ENCODE results near the gene CNBP. TPM values are rescaled to one million over a fixed set of nuclear protein-coding genes. Genes with fewer than 3 reads are reported as not detected.
A peak's percentile ranks its signal among the peaks of the same experiment; 100 is the strongest.

Gene CNBP
- total and polyA plus RNA-seq, 2 of the 13 experiments (the other 11 are each of a cell fraction or from before 2014, with no cell fraction given): 282 to 354 TPM

DNA sequence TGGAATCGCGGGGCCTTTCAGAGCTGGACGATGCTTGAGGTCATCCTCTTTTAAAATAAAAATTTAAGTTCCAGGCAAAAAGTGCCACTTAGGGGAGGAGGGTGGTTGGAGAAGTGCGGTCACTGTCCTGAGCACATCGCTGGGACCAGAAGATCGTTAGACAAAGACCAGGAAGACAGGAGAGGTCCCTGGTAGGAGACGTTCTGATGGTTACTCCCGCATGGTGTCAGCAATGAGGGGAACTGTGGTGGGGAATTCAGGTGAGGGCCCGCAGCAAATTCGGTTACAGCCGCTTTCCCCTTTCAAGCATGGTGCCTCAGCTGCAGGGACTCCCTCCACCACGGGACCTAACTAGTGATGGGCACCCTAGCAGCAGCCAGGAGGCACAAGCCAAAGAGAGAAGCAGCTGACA is 21.8 kb downstream of the CNBP start:
- peaks cover 2 to 14% of the 10 kb centered on the region in 2 experiments; a peak in 4 of 5 replicates for H3K36me3 ChIP-seq (replicated peaks in 1 of 2; ENCODE audit: control insufficient read depth in 1 of 2, insufficient read depth in 2 of 2, low read length in 2 of 2)
- no peak for FAIRE-seq
- CTCF ChIA-PET (ENCODE audit: low intra/inter-chr PET ratio, low total read pairs): interaction anchor here (3.0 kb wide), 1 partner anchor 84 kb away, joined by 17 read pairs; no protein-coding TSS in a partner anchor
- BruUV-seq (replicated peaks): no TSS peak
- ATAC-seq: peak; percentile 43
- POLR2A ChIA-PET: interaction anchor here (0.7 to 2.6 kb wide), 12 partner anchors 10 to 117 kb away, joined by 3 to 20 read pairs (median 6); partner anchors contain the start of genes CNBP, COPG1, HMCES and RAB43
- no peaks in the 10 kb centered on the region for H3K9me3 ChIP-seq (ENCODE audit: low read length)
- no peaks in the 10 kb centered on the region for H4K20me1 ChIP-seq (ENCODE audit: insufficient read depth, low read length)
- peak overlapping the region; percentile 96 for H3K4me2 ChIP-seq (ENCODE audit: low read depth, low read length)
- no peaks in the 10 kb centered on the region; a peak in 1 of 5 replicates for H3K27me3 ChIP-seq (ENCODE audit: control insufficient read depth in 1 of 2, insufficient read depth in 2 of 2, low read length in 2 of 2)
- peaks cover 22% of the 10 kb centered on the region for H3K4me1 ChIP-seq (ENCODE audit: insufficient read depth, low read length)
- in situ Hi-C loops (cut with HindIII; ENCODE audit: extremely low pct_ligation_motif_present, low pct_unique_long_range_greater_than_20kb) (no loop called here), intact Hi-C loops (cut with micrococcal nuclease; ENCODE audit: unreplicated experiment) (loop anchor here (1.0 kb wide), 2 partner anchors 83 to 108 kb away; no protein-coding TSS in a partner anchor)
- H3K4me3 ChIP-seq (replicated peaks in 1 of 3; ENCODE audit: insufficient read depth in 1 of 3, low read depth in 2 of 3, low read length in 3 of 3): peak overlapping the region; percentile 91 to 99 (median 96)
- DNase-seq (ENCODE audit: low spot score): peak; percentile 18
- H3K79me2 ChIP-seq (ENCODE audit: insufficient read depth, low read length): peaks cover 19% of the 10 kb centered on the region
- H3K9ac ChIP-seq (ENCODE audit: insufficient read depth, low read depth, low read length): peak overlapping the region; percentile 100
- WGBS (ENCODE audit: low lambda C conversion rate): 2% methylated on average over 12 of the region's 12 CpGs
- no peak overlapping the region for H2AFZ ChIP-seq (ENCODE audit: low read length)
- H3K27ac ChIP-seq (ENCODE audit: extremely low read length, insufficient read depth, low read length): peak overlapping the region; percentile 100
- no peak for TF ChIP-seq CHD4 (IDR thresholded peaks at IDR 0.05; ENCODE audit: borderline replicate concordance, low read length)
- no peak for TF ChIP-seq MED8 (CRISPR knock-in tag; IDR thresholded peaks at IDR 0.05; ENCODE audit: insufficient replicate concordance)
- TF ChIP-seq TFDP1 (CRISPR knock-in tag; IDR thresholded peaks at IDR 0.05; ENCODE audit: borderline replicate concordance): no peak
- no peak for TF ChIP-seq KDM5A (IDR thresholded peaks at IDR 0.05; ENCODE audit: borderline replicate concordance, low read length)
- peak; percentile 2 for TF ChIP-seq U2AF1 (optimal IDR thresholded peaks at IDR 0.05; ENCODE audit: low read depth, low read length)
- no peak for TF ChIP-seq GZF1 (CRISPR knock-in tag; IDR thresholded peaks at IDR 0.05)
- no peak for TF ChIP-seq STAG1 (CRISPR knock-in tag; IDR thresholded peaks at IDR 0.05)
- no peak for TF ChIP-seq MEF2D (CRISPR knock-in tag; IDR thresholded peaks at IDR 0.05)
- TF ChIP-seq CEBPG (CRISPR knock-in tag; IDR thresholded peaks at IDR 0.05): no peak
- TF ChIP-seq HNRNPK (IDR thresholded peaks at IDR 0.05; ENCODE audit: low read depth, low read length, poor library complexity, severe bottlenecking): no peak
- no peak for TF ChIP-seq TGIF2 (CRISPR knock-in tag; IDR thresholded peaks at IDR 0.05)
- no peak for TF ChIP-seq GLI4 (CRISPR knock-in tag; IDR thresholded peaks at IDR 0.05; ENCODE audit: borderline replicate concordance)
- no peak for TF ChIP-seq NR3C1 (CRISPR knock-in tag; IDR thresholded peaks at IDR 0.05)
- TF ChIP-seq NCOA2 (CRISPR knock-in tag; IDR thresholded peaks at IDR 0.05): no peak
- no peak for TF ChIP-seq SIN3A (IDR thresholded peaks at IDR 0.05; ENCODE audit: borderline replicate concordance, low read depth, low read length)
- no peak for TF ChIP-seq NFE2L1 (CRISPR knock-in tag; IDR thresholded peaks at IDR 0.05; ENCODE audit: borderline replicate concordance)
- no peak for TF ChIP-seq PAWR (CRISPR knock-in tag; IDR thresholded peaks at IDR 0.05; ENCODE audit: borderline replicate concordance)
- no peak for TF ChIP-seq ZNF264 (CRISPR knock-in tag; IDR thresholded peaks at IDR 0.05)
- TF ChIP-seq NAIF1 (CRISPR knock-in tag; IDR thresholded peaks at IDR 0.05; ENCODE audit: borderline replicate concordance): 0 out of 2 replicates have a peak, but pooled peaks have one; percentile 0
- TF ChIP-seq POLR2A (IDR thresholded peaks at IDR 0.05; ENCODE audit: insufficient read depth in 1 of 2, low read depth in 2 of 2, low read length in 2 of 2): peak in 1 of 2 experiments; percentile 34; a peak in 1 of 4 replicates
- TF ChIP-seq HBP1 (CRISPR knock-in tag; IDR thresholded peaks at IDR 0.05; ENCODE audit: low read depth): no peak
- no peak for TF ChIP-seq FIP1L1 (IDR thresholded peaks at IDR 0.05; ENCODE audit: borderline replicate concordance, insufficient read depth, low read depth, low read length)
- peak; percentile 16; the same call in 1 of the 2 replicates for TF ChIP-seq SALL2 (CRISPR knock-in tag; IDR thresholded peaks at IDR 0.05)
- TF ChIP-seq RBFOX2 (IDR thresholded peaks at IDR 0.05; ENCODE audit: low read depth, low read length): no peak
- no peak for TF ChIP-seq GFI1 (CRISPR knock-in tag; IDR thresholded peaks at IDR 0.05; ENCODE audit: borderline replicate concordance)
- TF ChIP-seq ZNF672 (CRISPR knock-in tag; IDR thresholded peaks at IDR 0.05): no peak

Data from HepG2 (cell line).